Caco-2 (cell line): ENCODE measurements around the gene DDN. TPM values are rescaled to one million over a fixed set of nuclear protein-coding genes. Genes with fewer than 3 reads are reported as not detected.

Source experiments
- BruUV-seq: library from RNA; stranded (reverse); fragments of 400-500 nt; replicated peaks from 2 replicates; lab custom pipeline; 2021; lab: Mats Ljungman, UMichigan
- CTCF ChIA-PET: fragments of 300-600 bp; sonication (Branson Sonifier 250); formaldehyde crosslinking; loops from one replicate; lab custom pipeline; 2022; ENCODE audit warnings: antibody characterized with exemption; lab: Charles Lee
- POLR2A ChIA-PET: fragments of 300-600 bp; sonication (Branson Sonifier 250); formaldehyde crosslinking; loops from one replicate; lab custom pipeline; 2022; ENCODE audit warnings: antibody characterized with exemption; lab: Charles Lee
- DNase-seq, 2 experiments: peaks; one replicate each; pipeline versions ENCODE4 v3.0.0 to v3.0.0-alpha.2; 2020 to 2022
- H3K27me3 ChIP-seq: replicated peaks from 2 replicates; pipeline ENCODE4 v1.6.0; 2011; ENCODE audit warnings: low read length; ENCODE audit not compliant: control insufficient read depth, insufficient read depth
- H3K36me3 ChIP-seq: 2 replicates; pipeline ENCODE4 v1.5.1; 2011; ENCODE audit warnings: low read length; ENCODE audit not compliant: control insufficient read depth, insufficient read depth
- H3K4me1 ChIP-seq: fragments of 250-450 bp; sonication (Bioruptor Pico); 2 replicates; pipeline ENCODE4 v1.5.1; 2020; ENCODE audit warnings: mild to moderate bottlenecking
- H3K4me3 ChIP-seq: 2 replicates; pipeline ENCODE4 v1.5.1; 2011; ENCODE audit warnings: low read depth, mild to moderate bottlenecking, control low read depth, low read length
- H3K9me3 ChIP-seq: fragments of 250-450 bp; sonication (Bioruptor Pico); 2 replicates; pipeline ENCODE4 v1.5.1; 2020; ENCODE audit warnings: mild to moderate bottlenecking, moderate library complexity
- H3K27ac Mint-ChIP-seq: one replicate; pipeline ENCODE4 v1.8.0; 2022; ENCODE audit warnings: mixed read lengths; ENCODE audit not compliant: unreplicated experiment
- H3K27me3 Mint-ChIP-seq: one replicate; pipeline ENCODE4 v1.8.0; 2022; ENCODE audit warnings: mixed read lengths; ENCODE audit not compliant: insufficient read depth, unreplicated experiment
- H3K36me3 Mint-ChIP-seq: one replicate; pipeline ENCODE4 v1.8.0; 2022; ENCODE audit warnings: mild to moderate bottlenecking, mixed read lengths; ENCODE audit not compliant: insufficient read depth, unreplicated experiment
- H3K4me1 Mint-ChIP-seq: one replicate; pipeline ENCODE4 v1.8.0; 2022; ENCODE audit warnings: low read depth, mixed read lengths; ENCODE audit not compliant: unreplicated experiment
- H3K4me3 Mint-ChIP-seq: one replicate; pipeline ENCODE4 v1.8.0; 2022; ENCODE audit warnings: mild to moderate bottlenecking, moderate library complexity, mixed read lengths; ENCODE audit not compliant: unreplicated experiment
- H3K9me3 Mint-ChIP-seq: one replicate; pipeline ENCODE4 v1.8.0; 2022; ENCODE audit warnings: mixed read lengths; ENCODE audit not compliant: unreplicated experiment
- intact Hi-C: fragments of 100-400 bp; cut with micrococcal nuclease; formaldehyde crosslinking; loops from one replicate; pipeline ENCODE4 v1.10.0; 2022; ENCODE audit not compliant: unreplicated experiment
- total RNA-seq: library from RNA; stranded (reverse); gene quantifications from 2 replicates; pipeline ENCODE4 v1.2.3, GENCODE V29; 2022
- TF ChIP-seq, protein P1 (sequence below), 2 experiments: fragments of 200-600 bp in 1 of 2; IDR thresholded peaks; 1 replicate in 1 of 2; 2 replicates in 1 of 2; pipeline versions ENCODE4 v1.5.1 to v1.8.0; 2011 to 2022; ENCODE audit warnings: antibody characterized with exemption in 1 of 2, control low read depth in 1 of 2, inconsistent platforms in 1 of 2, low read depth in 1 of 2, low read length in 1 of 2, mild to moderate bottlenecking in 1 of 2, moderate library complexity in 1 of 2; ENCODE audit not compliant: insufficient read depth in 1 of 2, severe bottlenecking in 1 of 2, unreplicated experiment in 1 of 2

Gene DDN
- total RNA-seq, 1 experiment from 2014 or later = 1.9 TPM

DNA sequence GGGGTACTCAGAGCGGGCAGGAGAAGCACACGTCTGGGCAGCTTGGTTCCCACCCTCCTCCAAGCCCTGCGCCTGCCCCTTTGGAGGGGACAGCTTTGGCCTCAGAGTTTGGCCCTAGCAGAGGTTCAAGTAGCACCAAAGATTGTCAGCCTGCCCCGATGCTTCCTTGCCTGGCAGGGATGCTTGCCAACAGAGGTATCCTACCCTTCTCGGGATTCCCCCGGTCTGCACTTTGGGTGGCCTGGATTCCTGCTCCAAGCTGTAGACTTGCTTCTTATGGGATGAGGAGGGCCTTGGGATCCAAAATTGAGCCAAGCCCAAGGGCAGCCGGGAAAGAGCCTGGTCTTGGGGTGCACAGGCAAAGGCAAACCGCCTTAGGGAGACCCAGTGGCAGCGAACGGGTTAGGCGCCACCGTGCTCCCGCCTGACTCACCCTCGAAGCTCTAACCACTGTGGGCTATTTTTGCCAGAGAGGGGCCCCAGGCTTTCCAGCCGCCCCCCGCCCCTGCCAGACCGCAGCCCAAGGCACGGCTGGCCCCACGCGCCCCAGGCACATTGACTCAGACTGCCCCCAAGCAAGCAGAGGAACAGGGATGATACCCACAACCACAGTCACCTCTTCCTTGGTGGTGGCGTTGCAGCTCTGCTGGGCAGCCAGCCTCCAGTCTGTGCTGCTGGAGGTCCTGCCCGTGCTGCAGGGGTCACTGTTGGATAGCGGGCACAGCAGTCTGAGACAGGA is 26.8 kb downstream of the DDN start:
- Histone ChIP-seq H3K4me1 (peaks cover 29% of the 10 kb centered on the region), H3K27me3 (no peaks in the 10 kb centered on the region), H3K36me3 (no peaks in the 10 kb centered on the region), H3K4me3 (no peak overlapping the region), H3K9me3 (no peaks in the 10 kb centered on the region)
- intact Hi-C loops = no loop called here
- ChIA-PET POLR2A (no interaction called here), CTCF (interaction anchor here (0.5 to 1.6 kb wide), 3 partner anchors 19 to 119 kb away, joined by 3 to 10 read pairs (median 4); no protein-coding TSS in a partner anchor)
- H3K36me3 Mint-ChIP-seq = no peaks in the 10 kb centered on the region
- H3K4me3 Mint-ChIP-seq = peak overlapping the region; percentile 77
- DNase-seq = no peak
- H3K27ac Mint-ChIP-seq = peak overlapping the region; percentile 7
- H3K27me3 Mint-ChIP-seq = peaks cover 4% of the 10 kb centered on the region
- TF ChIP-seq, protein P1, sequence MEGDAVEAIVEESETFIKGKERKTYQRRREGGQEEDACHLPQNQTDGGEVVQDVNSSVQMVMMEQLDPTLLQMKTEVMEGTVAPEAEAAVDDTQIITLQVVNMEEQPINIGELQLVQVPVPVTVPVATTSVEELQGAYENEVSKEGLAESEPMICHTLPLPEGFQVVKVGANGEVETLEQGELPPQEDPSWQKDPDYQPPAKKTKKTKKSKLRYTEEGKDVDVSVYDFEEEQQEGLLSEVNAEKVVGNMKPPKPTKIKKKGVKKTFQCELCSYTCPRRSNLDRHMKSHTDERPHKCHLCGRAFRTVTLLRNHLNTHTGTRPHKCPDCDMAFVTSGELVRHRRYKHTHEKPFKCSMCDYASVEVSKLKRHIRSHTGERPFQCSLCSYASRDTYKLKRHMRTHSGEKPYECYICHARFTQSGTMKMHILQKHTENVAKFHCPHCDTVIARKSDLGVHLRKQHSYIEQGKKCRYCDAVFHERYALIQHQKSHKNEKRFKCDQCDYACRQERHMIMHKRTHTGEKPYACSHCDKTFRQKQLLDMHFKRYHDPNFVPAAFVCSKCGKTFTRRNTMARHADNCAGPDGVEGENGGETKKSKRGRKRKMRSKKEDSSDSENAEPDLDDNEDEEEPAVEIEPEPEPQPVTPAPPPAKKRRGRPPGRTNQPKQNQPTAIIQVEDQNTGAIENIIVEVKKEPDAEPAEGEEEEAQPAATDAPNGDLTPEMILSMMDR (IDR thresholded peaks at IDR 0.05; ENCODE audit: insufficient read depth in 1 of 2, low read depth in 1 of 2, low read length in 1 of 2, severe bottlenecking in 1 of 2, unreplicated experiment in 1 of 2) = no peak
- no peaks in the 10 kb centered on the region for H3K9me3 Mint-ChIP-seq
- no TSS peak for BruUV-seq
- H3K4me1 Mint-ChIP-seq = peaks cover 22% of the 10 kb centered on the region

DNA sequence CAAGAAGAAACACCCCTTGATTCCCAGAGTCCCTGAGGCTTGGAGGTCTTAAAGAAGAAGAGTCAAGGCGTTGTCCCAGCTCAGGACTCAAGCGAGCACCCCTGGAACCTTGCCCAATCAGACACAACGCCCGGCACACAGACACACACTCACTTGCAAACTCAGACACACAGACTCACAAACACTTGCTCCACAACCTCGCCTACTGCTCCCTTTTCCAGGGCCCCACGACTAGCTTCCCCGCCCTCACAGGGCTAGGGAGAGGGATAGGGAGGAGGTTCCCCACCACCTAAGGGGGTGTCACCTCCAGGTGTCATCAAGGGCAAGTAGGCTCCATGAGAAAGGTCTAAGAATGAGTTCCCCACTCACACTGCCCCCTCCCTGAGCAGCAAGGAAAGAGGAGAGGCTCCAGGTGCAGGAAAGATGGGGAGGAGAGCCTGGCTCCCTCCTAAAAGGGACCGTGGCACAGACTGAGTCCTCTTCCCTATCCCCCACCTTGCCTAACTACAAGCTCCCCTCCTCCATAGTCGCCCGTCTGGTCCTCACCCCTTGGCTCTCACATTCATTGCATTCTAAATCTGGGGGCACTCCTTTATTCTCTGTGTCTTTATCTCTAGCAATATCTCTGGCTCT is 28.4 kb downstream of the DDN start:
- peak overlapping the region; percentile 46 for H3K4me3 ChIP-seq
- peak overlapping the region; percentile 77 for H3K4me3 Mint-ChIP-seq
- H3K27me3 Mint-ChIP-seq = peaks cover 3% of the 10 kb centered on the region
- peak overlapping the region; percentile 7 for H3K27ac Mint-ChIP-seq
- no peaks in the 10 kb centered on the region for H3K36me3 Mint-ChIP-seq
- ChIA-PET CTCF (interaction anchor here (0.7 to 1.6 kb wide), 7 partner anchors 9 to 896 kb away, joined by 3 to 13 read pairs (median 4); no protein-coding TSS in a partner anchor), POLR2A (interaction anchor here (1.0 kb wide), 1 partner anchor 13 kb away, joined by 4 read pairs; the partner anchor contains the start of gene ARF3)
- no TSS peak for BruUV-seq
- intact Hi-C loops = loop anchor here (1.0 to 2.0 kb wide), 2 partner anchors 9 to 14 kb away; partner anchors contain the start of gene ARF3
- TF ChIP-seq, protein P1 (IDR thresholded peaks at IDR 0.05; ENCODE audit: insufficient read depth in 1 of 2, low read depth in 1 of 2, low read length in 1 of 2, severe bottlenecking in 1 of 2, unreplicated experiment in 1 of 2) = no peak
- H3K9me3 ChIP-seq = no peaks in the 10 kb centered on the region
- H3K9me3 Mint-ChIP-seq = no peaks in the 10 kb centered on the region
- DNase-seq = no peak
- H3K27me3 ChIP-seq = no peaks in the 10 kb centered on the region
- H3K4me1 ChIP-seq = peaks cover 25% of the 10 kb centered on the region
- no peaks in the 10 kb centered on the region for H3K36me3 ChIP-seq
- peaks cover 18% of the 10 kb centered on the region for H3K4me1 Mint-ChIP-seq
